GM21825 (cell line): ENCODE measurements around the gene TMPRSS12.
"Not testable (repeated sequence)": the region's sequence is repeated elsewhere in the genome, so short reads cannot be mapped to it uniquely, and the experiment has no call there.

Source experiments
- ATAC-seq: cut with Tn5 transposase; IDR thresholded peaks from one replicate; pipeline ENCODE4 v1.9.1; 2021; ENCODE audit warnings: mild to moderate bottlenecking, moderate library complexity; ENCODE audit not compliant: unreplicated experiment

Gene TMPRSS12, protein sequence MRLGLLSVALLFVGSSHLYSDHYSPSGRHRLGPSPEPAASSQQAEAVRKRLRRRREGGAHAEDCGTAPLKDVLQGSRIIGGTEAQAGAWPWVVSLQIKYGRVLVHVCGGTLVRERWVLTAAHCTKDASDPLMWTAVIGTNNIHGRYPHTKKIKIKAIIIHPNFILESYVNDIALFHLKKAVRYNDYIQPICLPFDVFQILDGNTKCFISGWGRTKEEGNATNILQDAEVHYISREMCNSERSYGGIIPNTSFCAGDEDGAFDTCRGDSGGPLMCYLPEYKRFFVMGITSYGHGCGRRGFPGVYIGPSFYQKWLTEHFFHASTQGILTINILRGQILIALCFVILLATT

DNA sequence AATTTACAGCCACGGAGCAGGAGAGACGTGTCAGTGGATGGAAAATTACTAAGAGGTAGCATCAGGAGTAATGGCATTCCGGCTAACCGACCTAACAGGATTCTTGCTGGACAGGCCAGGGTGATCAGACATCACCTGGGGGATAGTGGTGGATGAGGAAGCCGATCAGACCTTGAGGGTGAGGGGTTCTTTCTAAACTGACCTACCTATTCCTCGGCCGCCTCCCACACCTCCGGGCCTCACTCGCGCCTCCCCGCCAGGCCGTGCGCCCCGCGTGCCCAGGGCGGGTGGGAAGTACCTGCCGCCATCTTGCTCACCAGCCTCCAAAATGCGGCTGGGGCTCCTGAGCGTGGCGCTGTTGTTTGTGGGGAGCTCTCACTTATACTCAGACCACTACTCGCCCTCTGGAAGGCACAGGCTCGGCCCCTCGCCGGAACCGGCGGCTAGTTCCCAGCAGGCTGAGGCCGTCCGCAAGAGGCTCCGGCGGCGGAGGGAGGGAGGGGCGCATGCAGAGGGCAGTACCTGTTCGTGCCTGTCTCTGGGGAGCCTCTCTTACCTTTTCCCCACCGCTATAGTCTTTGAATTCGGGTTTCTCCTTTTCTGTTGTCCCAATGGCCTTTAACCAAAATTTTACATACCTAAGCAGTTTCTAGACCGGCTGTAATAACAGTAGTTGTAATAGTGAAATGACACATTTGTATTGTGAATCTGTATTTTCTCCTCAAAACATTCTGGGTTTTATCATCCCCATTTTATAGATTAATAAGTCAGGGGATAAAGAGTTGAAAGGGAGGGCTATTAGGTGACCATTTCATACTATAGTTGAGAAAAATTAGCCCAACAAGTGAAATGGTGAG is at the start of gene TMPRSS12:
TMPRSS12 (plus strand) TSS at position 290 of the 857 bp plus-strand sequence; CDS start at position 329, 39 bp downstream.
- ATAC-seq = no peak

GRCh38 chr12:50799908-50800307 is 42.8 kb upstream of the TMPRSS12 start:
- no peak for ATAC-seq

DNA sequence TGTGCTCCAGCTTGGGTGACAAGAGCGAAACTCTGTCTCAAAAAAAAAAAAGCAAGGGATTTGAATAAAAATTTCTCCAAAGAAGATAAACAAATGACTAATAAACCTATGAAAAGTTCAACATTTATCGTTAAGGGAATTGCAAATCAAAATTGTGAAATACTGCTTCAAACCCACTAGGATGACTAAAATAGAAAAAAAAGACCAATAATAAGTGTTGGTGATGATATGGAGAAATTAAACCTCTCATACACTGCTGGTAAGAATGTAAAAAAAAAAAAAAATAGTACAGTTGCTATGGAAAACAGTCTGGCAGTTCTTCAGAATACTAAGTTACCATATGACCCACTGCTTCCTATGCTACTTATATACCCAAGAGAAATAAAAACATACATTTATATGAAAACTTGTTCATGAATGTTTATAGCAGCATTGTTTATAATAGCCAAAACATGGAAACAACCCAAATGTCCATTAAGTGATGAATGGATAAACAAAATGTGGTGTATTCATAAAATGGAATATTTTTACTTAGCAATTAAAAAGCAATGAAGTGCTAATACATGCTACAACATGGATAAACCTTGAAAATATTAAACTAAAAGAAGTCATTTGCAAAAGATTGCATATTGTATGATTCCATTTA is 39.4 kb upstream of the TMPRSS12 start:
- no peak for ATAC-seq

GRCh38 chr12:50806176-50806575 is 36.5 kb upstream of the TMPRSS12 start:
- no peak for ATAC-seq

DNA sequence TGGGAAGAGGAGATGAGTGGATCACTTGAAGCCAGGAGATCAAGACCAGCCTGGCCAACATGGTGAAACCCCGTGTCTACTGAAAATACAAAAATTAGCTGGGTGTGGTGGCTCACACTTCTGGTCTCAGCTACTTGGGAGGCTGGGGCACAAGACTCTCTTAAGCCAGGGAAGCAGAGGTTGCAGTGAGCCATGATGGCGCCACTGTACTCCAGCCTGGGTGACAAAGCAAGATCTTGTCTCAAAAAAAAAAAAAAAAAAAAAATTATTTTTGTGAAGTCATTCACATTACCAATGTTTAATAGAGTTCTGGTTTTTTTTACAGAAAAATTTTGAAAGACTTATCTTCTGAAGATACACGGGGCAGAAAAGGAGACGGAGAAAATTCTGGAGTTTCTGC is 33.6 kb upstream of the TMPRSS12 start:
- ATAC-seq = not testable (repeated sequence)

GRCh38 chr12:50814921-50815320 is 27.8 kb upstream of the TMPRSS12 start:
- not testable (repeated sequence) for ATAC-seq

DNA sequence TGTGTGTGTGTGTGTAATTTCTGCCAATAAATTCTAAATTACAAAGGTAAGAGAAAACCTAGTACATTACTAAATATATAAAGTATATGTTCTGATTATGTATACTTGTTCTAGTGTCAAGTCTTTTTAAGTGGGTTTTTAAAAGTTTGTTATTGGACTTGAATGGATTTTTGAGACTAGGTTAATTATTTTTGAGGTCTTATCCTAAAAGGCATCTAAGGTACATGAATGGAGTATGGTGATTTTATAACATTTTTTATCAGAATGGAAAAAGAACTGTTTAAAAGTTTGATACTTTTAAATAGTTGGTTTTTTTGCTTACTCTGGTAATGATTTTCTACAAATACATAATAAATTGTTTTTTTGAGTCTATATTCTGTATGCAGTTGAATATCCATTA is 22.5 kb upstream of the TMPRSS12 start:
- no peak for ATAC-seq

DNA sequence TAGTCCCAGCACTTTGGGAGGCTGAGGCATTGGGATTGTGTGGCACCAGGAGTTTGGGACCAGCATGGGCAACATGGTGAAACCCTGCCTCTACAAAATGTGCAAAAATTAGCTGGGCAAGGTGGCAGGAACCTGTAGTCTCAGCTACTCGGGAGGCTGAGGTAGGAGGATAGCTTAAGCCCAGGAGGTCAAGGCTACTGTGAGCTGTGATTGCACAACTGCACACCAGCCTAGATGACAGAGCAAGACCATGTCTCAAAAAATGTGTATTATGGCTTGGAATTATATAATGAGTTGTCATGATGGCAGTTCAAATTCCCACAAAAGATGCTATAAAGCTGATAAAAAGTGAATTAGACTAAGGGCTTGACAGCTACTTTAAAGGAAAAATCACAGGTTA is 20.6 kb upstream of the TMPRSS12 start:
- ATAC-seq = no peak

DNA sequence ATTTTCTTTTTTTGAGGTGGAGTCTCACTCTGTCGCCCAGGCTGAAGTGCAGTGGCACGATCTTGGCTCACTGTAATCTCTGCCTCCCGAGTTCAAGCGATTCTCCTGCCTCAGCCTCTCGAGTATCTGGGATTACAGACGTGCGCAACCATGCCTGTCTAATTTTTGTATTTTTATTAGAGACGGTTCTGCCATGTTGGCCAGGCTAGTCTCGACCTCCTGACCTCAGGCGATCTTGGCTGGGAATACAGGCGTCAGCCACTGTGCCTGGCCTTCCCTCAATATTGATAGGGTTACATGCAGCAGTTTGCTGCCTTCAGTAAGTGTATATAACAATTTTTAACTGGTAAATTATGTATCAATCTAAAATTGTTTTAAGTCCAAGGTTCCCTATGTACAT is 19.0 kb upstream of the TMPRSS12 start:
- not testable (repeated sequence) for ATAC-seq

GRCh38 chr12:50824914-50825313 is 17.8 kb upstream of the TMPRSS12 start:
- ATAC-seq = no peak

DNA sequence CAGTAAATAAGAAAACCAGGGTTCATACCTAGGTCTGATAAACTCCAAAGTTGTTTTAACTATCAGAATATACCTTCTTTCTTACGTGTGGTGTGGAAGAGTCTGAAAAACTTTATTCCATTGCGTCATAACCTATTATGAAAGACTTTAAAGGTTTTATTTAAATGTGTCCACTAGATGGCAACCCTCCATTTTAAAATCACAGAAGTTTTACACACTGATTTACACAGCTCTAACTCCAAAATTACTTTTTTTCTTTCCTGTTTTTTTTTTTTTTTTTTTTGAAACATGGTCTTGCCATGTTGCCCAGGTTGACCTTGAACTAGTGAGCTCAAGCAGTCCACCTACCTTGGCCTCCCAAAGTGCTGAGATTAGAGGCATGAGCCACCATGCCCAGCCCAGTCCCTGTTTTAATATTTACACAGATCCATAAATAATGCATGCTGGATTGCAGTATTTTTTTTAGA is 17.3 kb upstream of the TMPRSS12 start:
- ATAC-seq = no peak

GRCh38 chr12:50828121-50828520 is 14.6 kb upstream of the TMPRSS12 start:
- ATAC-seq = no peak

- no peak for ATAC-seq
Observed at GRCh38 chr12:50828886-50829285, 13.8 kb upstream of the TMPRSS12 start.

DNA sequence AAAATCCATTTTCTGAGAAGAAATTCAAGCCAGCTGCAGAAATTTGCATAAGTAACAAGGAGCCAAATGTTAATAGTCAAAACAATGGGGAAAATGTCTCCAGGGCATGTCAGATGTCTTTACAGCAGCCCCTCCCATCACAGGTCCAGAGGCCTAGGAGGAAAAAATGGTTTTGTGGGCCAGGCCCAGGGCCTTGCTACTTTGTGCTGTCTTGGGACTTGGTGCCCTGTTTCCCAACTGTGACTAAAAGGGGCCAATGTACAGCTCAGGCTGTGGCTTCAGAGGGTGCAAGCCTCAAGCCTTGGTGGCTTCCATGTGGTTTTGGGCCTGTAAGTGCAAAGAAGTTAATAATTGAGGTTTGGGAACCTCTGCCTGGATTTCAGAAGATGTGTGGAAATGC is 8.9 kb upstream of the TMPRSS12 start:
- not testable (repeated sequence) for ATAC-seq

DNA sequence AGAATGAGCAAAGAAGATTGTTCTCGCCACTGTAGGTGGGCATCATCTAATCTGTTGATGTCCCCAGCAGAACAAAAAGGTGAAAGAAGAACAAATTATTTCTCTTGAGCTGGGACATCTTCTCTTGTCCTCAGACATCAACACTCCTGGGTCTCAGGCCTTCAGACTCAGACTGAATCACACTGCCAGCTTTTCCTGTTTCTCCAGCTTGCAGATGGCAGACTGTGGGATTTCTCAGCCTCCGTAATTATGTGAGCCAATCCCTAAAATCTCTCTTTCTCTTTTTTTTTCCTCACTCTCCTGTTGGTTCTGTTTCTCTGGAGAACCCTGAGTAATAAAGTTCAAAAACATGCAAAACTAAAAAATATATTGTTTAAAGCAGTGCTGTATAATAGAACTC is 3.7 kb upstream of the TMPRSS12 start:
- no peak for ATAC-seq

DNA sequence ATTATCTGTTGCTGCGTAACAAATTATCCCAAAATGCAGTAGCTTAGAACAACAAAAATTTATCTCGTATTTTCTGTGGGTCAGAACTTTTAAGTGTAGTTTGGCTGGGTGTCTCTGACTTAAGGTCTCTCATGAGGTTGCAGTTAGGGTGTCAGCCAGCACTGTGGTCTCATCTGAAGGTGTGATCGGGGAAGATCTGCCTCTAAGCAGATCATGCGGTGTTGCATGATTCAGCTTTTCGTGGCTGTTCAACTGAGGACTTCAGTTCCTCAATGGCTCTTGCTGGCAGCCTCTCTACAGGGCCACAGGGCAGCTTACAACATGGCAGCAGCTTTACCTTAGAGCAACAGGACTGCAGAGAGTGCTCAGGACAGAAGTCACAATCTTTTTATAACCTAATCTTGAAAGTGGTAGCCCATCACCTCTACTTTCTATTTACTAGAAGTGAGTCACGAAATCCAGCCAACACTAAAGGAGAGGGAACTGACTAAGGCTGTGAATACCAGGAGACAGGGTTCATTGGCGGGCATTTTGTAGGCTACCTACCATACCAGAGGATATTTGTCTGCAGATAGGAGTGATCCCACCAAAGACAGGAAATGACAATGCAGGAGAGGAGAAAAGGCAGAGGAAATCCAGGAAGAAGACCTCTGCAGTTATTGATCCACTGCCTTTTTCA is 1.8 kb upstream of the TMPRSS12 start:
- no peak for ATAC-seq

DNA sequence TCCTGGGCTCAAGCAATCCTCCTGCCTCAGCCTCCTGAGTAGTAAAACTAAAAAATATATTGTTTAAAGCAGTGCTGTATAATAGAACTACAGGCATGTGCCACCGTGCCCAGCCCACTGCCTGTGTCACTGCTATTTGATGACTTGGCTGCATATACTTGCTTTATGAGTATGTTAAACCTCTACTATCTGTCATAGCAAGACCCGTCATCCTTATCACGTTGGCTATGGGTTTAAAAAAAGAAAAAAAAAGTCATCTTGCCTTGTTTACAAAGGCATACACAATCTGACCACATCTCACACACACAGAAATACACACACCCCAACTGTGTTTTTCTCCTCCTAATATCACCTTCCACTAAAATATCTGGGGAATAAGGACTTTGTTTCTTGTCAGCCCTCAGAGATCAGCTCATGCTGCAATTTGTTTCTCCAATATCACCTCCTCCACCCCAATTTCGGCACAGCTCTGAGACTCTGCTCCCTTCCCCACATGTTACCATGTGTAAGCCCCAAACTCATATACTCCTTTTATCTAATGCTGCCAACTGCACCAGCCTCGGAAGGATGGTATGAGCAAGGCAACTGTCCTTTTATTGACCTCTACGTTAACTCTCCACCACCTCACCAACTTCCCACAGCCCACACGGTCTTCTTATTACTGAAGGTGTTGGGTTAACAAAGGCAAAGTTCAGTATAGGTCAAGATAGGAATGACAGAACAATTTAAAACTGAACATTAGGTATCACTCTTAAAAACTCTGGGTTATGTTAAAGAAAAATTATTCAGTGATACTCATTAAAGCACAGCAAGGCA is 802 bp upstream of the TMPRSS12 start:
- ATAC-seq = no peak

GRCh38 chr12:50845021-50845647 is 2.4 kb downstream of the TMPRSS12 start:
- ATAC-seq = no peak

DNA sequence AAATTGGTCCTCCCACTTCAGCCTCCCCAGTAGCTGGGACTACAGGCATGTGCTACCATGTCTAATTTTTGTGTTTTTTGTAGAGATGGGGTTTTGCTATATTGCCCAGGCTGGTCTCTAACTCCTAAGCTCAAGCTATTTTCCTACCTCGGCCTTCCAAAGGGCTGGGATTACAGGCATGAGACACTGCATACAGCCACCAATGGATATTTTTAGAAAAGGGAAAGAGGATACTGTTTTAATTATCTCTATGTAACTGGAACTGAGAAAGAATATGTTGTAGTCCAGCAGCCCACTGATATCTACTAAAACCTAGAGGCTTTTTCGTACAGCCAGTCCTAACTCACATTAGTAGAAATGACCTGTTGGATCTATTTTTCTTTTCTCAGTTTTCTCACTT is 6.2 kb downstream of the TMPRSS12 start:
- no peak for ATAC-seq

DNA sequence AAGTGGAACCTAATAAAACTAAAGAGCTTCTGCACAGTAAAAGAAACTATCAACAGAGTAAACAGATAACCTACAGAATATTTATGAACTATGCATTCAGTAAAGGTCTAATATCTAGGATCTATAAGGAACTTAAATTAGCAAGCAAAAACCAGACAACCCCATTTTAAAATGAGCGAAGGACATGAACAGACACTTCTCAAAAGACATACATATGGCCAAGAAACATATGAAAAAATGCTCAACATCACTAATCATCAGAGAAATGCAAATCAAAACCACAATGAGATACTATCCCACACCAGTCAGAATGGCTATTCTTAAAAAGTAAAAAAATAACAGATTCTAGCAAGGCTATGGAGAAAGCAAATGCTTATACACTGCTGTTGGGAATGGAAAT is 12.5 kb downstream of the TMPRSS12 start:
- not testable (repeated sequence) for ATAC-seq
